ENCODE measurements around the gene MEGF6. TPM values are rescaled to one million over a fixed set of nuclear protein-coding genes. Genes with fewer than 3 reads are reported as not detected.

The MEGF6 gene
- total and polyA plus RNA-seq, 12 donors = 0.15 to 29.2 (median 8.2) TPM

GRCh38 chr1:3515774-3516480 is 95.4 kb downstream of the MEGF6 start:
- H3K27me3 ChIP-seq = no peaks in the 10 kb centered on the region

DNA sequence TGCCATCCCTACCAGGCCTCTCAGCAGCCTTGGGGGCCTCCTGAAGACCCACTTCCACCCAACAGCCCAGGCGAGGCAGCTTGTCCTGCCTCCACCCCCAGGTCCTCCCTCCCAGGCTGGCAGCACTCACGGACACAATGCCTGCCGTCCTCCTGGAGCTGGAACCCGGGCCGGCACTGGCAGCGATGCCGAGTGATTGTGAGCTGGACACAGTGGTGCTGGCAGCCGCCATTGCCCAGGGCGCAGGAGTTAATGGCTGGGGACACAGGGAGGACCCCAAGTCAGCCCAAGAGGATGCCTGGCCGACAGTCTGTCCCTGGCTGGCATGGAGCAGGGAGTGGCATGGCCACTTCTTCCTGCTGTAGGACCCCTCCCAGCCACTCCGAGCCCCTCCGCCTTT is 96.0 kb downstream of the MEGF6 start:
- 76 to 89% (median 88%) methylated on average over 5 to 12 of the region's 12 CpGs for WGBS, 4 donors
- no peak for DNase-seq
- Histone ChIP-seq H3K27me3 (no peaks in the 10 kb centered on the region), H3K36me3 (replicated peaks in 1 of 2) (no peaks in the 10 kb centered on the region), H3K4me3 (no peak overlapping the region), H3K4me1 (replicated peaks in 1 of 2) (no peaks in the 10 kb centered on the region), H3K9me3 (replicated peaks in 1 of 3) (no peaks in the 10 kb centered on the region), H3K27ac (no peak overlapping the region)
- TF ChIP-seq POLR2A (IDR thresholded peaks at IDR 0.05) (no peak), CTCF (IDR thresholded peaks at IDR 0.05) (no peak)
- intact Hi-C loops (cut with DNase I) = no loop called here

More at GRCh38 chr1:3515774-3516480, 95.4 kb downstream of the MEGF6 start:
- H3K4me3 ChIP-seq = no peak overlapping the region
- no peaks in the 10 kb centered on the region for H3K4me1 ChIP-seq (replicated peaks in 1 of 2)
- intact Hi-C loops (cut with DNase I) = no loop called here
- H3K27ac ChIP-seq = no peak overlapping the region
- WGBS, 4 donors = 63 to 79% (median 69%) methylated on average over 9 to 19 of the region's 19 CpGs
- TF ChIP-seq POLR2A (IDR thresholded peaks at IDR 0.05) = no peak
- no peaks in the 10 kb centered on the region for H3K9me3 ChIP-seq (replicated peaks in 1 of 3)
- no peak for DNase-seq
- no peaks in the 10 kb centered on the region for H3K36me3 ChIP-seq (replicated peaks in 1 of 2)

- Histone ChIP-seq H3K27me3 (no peaks in the 10 kb centered on the region), H3K36me3 (replicated peaks in 1 of 2) (no peaks in the 10 kb centered on the region), H3K4me1 (replicated peaks in 1 of 2) (no peaks in the 10 kb centered on the region), H3K9me3 (replicated peaks in 1 of 3) (no peaks in the 10 kb centered on the region), H3K4me3 (no peak overlapping the region), H3K27ac (no peak overlapping the region)
- DNase-seq = no peak
- TF ChIP-seq POLR2A (IDR thresholded peaks at IDR 0.05) (no peak), CTCF (IDR thresholded peaks at IDR 0.05) (no peak)
- intact Hi-C loops (cut with DNase I) = no loop called here
- WGBS, 4 donors = 87 to 96% (median 88%) methylated on average over 5 to 17 of the region's 17 CpGs; no CpG with 5 or more reads in 1 of the 4 donors
Observed at GRCh38 chr1:3514404-3514803, 96.9 kb downstream of the MEGF6 start.

- WGBS, 4 donors = 89 to 98% (median 94%) methylated on average over 8 to 15 of the region's 15 CpGs
Observed at GRCh38 chr1:3511856-3512255, 99.5 kb downstream of the MEGF6 start.

More at GRCh38 chr1:3511856-3512255, 99.5 kb downstream of the MEGF6 start:
- H3K36me3 ChIP-seq (replicated peaks in 1 of 2) = no peaks in the 10 kb centered on the region
- no peak for DNase-seq
- intact Hi-C loops (cut with DNase I) = no loop called here
- no peaks in the 10 kb centered on the region for H3K4me1 ChIP-seq (replicated peaks in 1 of 2)
- no peak overlapping the region for H3K27ac ChIP-seq
- H3K27me3 ChIP-seq = no peaks in the 10 kb centered on the region
- no peaks in the 10 kb centered on the region for H3K9me3 ChIP-seq (replicated peaks in 1 of 3)
- no peak overlapping the region for H3K4me3 ChIP-seq
- TF ChIP-seq POLR2A (IDR thresholded peaks at IDR 0.05) = no peak
- TF ChIP-seq CTCF (IDR thresholded peaks at IDR 0.05) = no peak

Data from adrenal gland (tissue), 12 donors.